Activated CD4-positive, alpha-beta T cell treated with anti-CD3 and anti-CD28 coated beads for 1 hour (primary cell): Measurements from ENCODE around the gene SDK1.

Experiments used
- DNase-seq: peaks from one replicate; pipeline ENCODE4 v3.0.0-alpha.2; 2020

SDK1 gene

DNA sequence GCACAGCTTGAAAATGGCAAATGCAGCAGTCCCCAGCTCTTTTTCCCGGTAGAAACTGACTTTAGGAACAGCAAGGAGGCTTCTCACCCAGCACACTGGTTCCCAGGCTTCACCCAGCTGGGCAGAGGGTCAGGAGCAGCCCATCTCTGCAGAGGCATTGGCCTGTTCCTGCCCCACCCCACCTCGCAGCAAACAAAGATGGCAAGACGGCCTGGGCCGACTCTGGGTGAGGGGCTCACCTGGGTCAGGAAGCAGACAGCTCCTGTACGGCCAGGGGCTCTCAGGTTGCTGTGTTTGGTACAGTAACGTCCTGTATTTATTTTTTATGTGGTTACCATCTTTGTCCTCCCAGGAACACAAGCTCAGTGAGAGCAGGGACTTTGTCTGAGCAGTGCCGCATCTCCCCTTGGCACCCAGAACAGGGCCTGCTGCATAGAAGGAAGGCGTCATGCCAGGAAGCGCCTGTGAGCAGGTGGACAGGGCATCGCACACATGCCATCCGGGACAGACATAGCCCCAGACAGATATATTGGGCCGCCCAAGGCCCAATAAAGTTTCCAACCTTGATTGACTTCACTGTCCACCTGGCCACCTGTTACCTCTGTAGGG, 796.1 kb downstream of the SDK1 start:
- DNase-seq, result no peak

DNA sequence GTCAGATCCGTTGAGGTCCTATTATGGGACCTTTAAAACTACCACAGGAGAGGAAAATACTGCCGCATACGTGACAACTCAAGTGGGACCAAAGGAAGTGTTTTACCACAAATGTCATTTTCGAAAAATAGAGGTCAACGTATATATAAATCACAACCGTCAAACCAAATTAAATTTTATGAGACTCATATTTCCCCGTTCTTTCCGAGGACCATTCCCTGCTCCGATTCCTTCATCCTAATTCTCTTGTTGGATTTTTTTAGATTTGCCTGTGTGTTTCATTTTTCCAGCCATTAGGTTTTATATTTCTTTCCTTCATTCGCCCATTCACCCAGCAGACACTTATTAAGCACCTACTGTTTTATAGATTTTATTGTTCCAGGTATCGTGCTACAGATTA, 797.1 kb downstream of the SDK1 start:
- no peak for DNase-seq

DNA sequence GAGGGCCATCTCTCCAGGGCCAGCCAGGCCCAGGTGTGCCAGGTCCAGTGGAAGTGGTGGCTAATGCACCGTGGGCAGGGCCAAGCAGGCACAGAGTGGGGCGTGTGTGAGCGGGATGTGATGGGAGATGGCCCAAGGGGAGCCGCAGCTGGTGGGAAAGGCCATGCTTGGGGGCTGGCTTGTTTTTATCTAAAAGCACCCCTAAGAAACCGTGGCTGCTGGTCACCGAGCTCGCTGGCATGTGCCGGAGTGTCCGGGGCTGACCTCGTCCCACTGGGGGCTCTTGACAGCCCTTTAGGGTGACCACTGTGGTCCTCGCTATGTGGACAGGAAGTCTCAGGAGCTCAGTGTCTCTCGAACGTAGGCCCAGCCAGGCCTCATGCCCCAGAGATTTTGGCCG, 798.6 kb downstream of the SDK1 start:
- DNase-seq, result no peak

GRCh38 chr7:4100148-4100547, 799.1 kb downstream of the SDK1 start:
- DNase-seq, result no peak

- DNase-seq, result no peak
Measured at GRCh38 chr7:4100691-4101090, 799.6 kb downstream of the SDK1 start.

GRCh38 chr7:4102231-4102841, 801.3 kb downstream of the SDK1 start:
- no peak for DNase-seq

DNA sequence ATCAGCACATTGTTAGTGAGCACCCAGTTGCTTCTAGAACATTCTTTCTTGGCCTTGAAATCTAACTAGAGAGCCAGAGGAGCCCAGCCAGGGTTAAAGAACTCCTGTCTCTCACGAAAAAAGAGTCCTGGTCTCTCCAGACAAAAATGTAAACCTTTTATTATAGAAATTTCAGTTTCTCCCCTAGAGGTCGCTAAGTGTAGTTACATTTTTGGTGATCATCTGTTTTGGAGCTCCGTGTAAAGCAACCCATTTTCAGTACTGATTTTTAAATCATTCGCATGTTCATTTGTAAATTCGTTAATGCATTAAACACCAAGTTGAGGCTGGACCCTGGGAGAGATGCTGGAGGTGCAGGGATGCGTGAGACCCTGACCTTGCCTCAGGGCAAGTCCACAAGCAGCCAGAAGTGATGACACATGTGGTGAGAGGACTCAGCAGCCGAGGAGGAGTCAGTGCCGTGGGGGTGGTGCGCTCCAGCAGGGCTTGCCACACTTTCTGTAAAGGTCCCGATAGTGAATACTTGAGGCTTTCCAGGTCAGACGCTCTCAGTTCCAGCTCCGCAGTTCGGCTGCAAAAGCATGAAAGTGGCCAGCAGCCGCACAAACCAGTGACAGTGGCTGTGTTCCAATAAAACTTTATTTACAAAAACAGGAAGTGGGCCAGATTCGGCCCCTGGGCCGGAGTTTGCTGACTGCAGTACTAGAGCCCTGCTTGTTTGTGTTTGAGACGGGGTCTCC, 802.5 kb downstream of the SDK1 start:
- DNase-seq, result no peak

- no peak for DNase-seq
Measured at GRCh38 chr7:4107839-4108238, 806.8 kb downstream of the SDK1 start.

GRCh38 chr7:4108951-4109350, 807.9 kb downstream of the SDK1 start:
- DNase-seq, result no peak

DNA sequence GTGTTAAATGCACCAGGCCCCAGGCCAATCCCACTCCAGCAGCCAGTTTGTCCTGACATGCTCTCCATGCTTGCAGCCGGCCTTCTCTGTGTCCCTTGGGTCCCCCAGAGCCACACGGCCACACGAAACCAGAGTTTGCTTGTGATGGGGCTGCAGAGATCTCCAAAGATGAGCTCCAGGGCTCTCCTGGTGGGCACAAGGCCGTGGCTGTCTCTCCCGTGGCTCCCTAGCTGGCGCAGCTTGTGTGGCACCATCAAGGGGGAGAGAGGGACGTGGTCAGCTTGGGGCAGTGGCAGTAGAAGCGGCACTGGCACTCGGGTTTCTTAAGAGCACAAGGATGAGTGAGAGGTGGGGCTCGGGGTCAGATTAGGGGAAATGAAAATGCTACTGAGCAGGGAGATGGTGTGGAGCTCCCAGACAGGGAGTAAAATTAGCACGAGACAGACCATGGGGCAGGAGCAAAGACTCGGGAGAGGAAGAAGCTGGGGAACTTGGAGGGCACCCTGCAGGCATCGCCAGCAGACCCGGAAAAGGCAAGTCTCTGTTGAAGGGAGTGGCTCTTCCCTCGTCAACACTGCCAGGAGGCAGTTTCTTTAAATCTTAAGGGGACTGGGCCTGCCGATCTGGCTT, 808.5 kb downstream of the SDK1 start:
- no peak for DNase-seq

- no peak for DNase-seq
Measured at GRCh38 chr7:4110438-4110837, 809.4 kb downstream of the SDK1 start.

DNA sequence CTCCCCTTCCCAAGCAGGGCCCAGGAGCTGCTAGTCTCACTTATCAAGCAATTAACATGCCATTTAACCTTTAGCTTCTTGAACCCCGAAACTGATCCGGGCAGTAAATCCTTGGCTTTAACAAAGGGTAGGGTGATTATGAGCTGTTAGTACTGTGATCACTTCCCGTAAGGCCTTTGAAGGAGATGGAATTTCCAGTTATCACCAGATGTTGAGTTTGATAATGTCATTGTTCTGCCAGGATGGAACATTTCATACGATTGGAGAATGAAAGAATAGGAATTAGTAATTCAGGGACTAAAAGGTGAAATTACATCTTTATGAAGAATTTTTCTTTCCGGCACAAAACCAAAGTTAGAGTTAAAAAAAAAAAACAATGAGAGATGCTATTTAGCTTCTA, 810.1 kb downstream of the SDK1 start:
- DNase-seq, result no peak

- DNase-seq, result no peak
Measured at GRCh38 chr7:4113271-4113670, 812.2 kb downstream of the SDK1 start.

DNA sequence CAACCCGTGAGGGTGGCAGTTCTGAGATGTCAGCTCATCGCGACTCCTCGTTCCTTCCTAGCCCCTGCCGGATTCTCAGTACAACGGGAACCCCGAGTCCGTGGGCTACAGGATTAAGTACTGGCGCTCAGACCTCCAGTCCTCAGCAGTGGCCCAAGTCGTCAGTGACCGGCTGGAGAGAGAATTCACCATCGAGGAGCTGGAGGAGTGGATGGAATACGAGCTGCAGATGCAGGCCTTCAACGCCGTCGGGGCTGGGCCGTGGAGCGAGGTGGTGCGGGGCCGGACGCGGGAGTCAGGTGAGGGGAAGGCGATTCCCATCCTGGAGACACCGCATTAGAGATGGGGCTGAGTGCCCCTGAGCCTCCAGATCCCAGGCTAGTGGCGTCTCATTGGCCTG, 812.9 kb downstream of the SDK1 start:
- no peak for DNase-seq

DNA sequence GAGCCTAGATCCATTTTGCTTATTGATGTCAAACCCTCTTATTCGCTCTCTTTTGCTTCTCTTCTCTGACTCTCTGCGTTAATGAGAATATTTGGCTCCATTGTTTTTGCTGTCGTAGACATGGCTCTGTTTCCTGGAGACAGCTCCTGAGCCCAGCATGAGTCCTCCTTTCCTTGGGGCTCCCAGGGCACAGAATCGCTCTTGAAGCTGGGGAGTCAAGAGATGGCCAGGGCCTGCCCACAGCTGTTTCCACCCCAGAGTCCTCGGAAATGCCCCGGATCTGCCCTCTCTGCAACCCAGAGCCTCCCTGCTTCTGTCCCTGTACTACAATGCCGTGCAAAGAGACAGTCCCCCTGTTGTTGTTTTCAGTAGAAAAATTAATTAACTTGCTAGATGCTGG, 814.4 kb downstream of the SDK1 start:
- DNase-seq, result no peak

DNA sequence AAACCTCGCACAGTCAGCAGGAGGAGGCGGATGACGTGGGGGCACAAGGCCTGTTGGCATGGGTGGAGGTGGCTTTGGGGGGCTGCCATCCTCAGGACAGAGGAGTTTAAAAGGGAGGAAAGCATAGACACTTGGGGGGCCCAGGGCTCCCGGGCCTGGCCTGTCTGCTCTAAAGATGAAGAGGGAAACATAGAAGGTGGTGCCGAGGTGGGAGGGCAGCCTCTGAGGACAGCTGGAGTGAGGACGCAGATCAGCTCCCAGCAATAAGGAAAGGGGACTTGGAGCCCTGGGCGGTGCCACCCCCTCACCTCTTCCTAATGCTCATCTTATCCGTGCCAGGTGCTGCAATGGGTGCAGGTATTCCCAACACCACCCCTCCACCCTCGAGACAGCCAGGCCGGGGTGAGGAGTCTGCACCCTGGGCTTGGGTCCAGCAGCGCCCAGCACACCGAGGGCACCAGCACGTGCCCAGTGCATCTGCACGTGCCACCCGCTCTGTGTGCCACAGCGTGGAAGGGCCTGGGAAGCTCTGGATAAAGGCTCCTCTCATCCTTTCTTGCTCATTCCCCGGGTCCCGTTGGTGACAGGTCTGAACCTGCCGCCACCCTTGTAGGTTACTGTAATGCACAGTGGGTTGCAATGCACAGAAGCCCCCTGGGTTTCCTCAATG, 815.0 kb downstream of the SDK1 start:
- DNase-seq, result no peak

DNA sequence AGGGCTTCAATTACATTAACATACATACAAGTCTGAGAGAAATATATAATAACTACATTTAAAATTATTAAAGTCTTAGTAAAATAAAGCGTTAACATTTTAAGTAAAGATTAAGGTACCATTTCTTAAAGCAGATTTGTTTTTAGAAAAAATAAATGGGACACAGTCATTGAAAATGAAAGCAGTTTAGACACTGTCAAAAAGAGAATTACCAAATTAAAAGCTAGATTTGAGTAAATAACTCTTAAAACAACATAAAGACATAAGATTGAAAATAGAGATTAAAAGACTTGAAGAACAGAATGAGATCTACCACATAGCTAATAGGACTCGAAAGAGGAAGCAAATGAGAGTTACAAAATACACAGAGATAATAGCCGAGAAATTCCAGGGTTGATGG, 818.8 kb downstream of the SDK1 start:
- no peak for DNase-seq

- DNase-seq, result no peak
Measured at GRCh38 chr7:4123346-4123745, 822.3 kb downstream of the SDK1 start.

- DNase-seq, result no peak
Measured at GRCh38 chr7:4123823-4124222, 822.8 kb downstream of the SDK1 start.

- no peak for DNase-seq
Measured at GRCh38 chr7:4124556-4125477, 823.8 kb downstream of the SDK1 start.

DNA sequence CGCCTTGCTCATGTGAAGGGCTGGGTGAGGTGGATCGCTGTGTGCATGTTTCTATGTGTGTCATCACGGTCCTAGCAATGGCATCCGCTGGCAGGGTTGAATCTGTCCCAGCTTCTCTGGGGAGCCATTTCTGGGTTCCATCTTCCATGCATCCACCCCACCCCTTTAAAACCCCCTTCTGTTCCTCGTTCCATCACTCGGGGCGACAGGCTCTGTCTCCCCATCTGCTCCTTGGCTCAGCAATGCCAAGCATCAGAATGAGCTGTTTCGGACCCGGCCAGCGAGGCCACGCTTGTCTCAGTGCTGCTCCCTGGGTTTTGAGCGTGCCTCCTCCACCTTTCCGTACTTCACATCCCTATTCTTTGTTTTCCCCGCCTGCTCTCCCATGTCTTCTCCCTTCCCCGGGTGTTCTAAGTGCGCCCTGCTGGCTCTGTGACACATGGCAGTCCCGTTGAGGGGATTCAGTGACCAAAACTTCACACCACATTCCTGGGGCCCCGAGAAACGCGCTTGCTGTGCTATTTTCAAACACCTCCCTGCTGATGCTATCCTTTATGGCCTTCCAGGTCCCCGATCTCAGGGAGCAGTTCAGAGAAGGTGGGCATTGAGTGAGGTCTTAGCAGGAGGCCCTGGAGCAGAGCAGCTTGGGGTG, 827.0 kb downstream of the SDK1 start:
- no peak for DNase-seq
